ENCODE results near the gene OR7G1.

The OR7G1 gene, protein sequence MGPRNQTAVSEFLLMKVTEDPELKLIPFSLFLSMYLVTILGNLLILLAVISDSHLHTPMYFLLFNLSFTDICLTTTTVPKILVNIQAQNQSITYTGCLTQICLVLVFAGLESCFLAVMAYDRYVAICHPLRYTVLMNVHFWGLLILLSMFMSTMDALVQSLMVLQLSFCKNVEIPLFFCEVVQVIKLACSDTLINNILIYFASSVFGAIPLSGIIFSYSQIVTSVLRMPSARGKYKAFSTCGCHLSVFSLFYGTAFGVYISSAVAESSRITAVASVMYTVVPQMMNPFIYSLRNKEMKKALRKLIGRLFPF

DNA sequence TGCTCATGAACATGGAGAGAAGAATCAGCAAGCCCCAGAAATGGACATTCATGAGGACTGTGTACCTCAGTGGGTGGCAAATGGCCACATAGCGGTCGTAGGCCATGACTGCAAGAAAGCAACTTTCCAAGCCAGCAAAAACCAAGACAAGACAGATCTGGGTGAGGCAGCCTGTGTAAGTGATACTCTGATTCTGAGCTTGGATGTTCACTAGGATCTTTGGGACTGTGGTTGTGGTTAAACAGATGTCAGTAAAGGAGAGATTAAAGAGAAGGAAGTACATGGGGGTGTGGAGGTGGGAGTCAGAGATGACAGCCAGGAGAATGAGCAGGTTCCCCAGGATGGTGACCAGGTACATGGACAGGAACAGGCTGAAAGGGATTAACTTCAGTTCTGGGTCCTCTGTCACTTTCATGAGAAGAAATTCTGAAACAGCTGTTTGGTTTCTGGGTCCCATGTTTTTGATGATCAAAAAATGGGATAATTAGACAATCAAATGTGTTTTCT, at the start of gene OR7G1:
Gene OR7G1, minus strand, starts transcription at position 457 of the 507 bp plus-strand sequence. Its CDS starts 0 bp downstream, at position 457.
- DNase-seq: no peak

DNA sequence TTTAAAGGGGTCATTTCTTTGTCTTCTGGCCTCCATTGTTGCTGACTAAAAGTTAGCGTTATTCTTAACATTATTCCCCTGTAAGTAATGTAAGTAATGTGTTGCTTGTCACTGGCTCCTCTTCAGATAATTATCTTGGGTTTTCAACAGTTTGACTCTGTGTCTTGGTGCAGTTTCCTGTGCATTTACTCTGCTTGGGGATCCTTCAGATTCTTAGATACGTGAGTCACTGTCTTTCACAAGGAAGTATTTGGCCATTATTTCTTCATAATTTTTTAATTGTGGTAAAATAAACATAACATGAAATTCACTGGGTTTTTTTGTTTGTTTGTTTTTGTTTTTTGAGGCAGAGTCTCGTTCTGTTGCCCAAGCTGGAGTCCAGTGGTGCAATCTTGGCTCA, 49.7 kb upstream of the OR7G1 start:
- no peak for DNase-seq

DNA sequence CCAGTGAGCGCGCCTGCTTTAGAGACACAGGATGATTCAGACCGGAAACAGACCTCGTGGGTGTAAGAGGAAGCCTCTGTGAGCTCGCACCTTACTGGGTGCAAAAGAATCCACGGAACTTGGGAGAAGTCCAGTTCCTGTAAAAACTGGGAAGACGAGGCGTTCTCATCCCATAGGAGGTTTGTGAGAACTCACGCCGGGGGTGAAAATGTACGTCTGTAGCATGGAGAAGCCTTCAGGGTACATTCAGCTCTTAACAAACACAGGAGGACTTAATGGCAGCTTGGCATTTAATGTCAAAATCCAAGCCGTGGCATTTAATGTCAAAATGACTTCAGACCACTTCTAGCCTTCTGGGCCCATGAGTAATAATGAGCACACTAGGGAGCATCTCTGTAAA, 45.9 kb upstream of the OR7G1 start:
- no peak for DNase-seq

DNA sequence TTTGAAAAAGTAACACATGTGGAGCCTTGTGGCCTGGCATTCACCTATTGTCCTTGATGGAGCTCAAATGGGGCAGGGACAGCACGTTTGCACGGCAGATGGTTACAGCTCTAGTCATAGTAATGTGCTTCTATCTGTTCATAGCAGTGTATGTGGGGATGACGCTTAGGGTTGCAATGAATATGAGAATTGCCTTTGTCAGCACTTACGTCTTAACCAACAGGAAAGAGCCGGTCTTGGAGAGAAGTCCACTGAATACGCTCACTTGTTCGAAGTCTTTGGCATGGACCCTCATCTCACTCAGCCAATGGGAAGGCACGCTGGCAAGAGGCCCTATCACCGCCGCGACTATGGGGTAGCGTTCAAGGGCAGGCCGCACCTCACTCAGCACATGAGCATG, 44.3 kb upstream of the OR7G1 start:
- DNase-seq: no peak

DNA sequence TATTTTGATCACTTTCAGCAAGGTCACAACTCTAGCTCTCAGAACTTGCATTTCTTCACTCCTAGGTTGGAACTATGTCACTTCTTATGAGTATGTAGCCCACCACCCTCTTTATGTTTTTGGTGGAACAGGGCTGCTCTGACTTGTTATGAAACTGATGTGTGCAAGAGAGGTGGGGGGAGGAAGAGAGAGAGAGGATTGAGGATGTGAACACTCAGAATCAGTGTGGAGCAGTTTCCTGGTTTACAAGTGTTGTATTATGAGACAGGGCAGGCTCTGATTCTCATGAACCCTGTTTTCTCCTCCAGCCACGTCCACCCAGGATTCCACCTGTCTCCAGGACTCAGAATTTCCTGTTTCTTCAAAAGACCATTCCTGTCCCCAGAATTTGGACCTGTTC, 40.7 kb upstream of the OR7G1 start:
- no peak for DNase-seq

DNA sequence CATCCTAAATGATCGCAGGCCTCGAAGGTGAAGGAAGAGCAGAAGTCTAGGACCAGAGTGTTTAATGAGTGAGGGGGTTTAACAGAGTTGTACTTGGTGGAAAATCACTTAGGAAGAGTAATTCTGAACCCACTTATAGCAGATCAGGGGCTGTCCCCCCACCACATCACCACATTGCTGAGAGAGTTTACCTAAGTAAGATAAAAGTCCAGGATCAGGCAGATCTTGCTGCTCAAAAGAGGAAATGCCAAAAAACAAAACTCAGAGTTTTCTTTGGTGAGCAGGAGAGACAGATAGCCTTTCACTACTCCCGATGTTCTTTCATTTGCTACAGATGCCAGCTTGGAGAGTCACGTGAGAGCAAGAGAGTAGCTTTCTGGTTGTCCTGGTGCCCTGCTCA, 40.0 kb upstream of the OR7G1 start:
- no peak for DNase-seq

DNA sequence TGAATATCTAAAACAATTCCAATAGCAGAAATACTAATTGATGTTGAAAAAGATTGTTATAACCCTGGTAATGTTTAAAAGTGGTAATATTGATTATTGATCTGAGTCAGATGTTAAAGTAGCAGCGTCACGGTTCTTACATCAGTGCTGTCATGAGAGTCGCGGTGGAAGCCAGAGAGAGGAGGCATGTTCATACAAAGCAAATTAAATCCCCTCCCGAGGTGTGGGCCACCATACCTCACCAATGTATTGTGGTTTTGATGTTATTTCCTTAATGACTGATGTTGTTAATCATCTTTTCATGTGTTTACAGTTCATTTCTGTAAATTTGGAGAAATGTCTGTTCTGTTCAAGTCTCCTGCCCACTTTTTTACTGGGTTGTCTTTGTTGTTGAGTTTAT, 35.8 kb upstream of the OR7G1 start:
- DNase-seq: no peak

DNA sequence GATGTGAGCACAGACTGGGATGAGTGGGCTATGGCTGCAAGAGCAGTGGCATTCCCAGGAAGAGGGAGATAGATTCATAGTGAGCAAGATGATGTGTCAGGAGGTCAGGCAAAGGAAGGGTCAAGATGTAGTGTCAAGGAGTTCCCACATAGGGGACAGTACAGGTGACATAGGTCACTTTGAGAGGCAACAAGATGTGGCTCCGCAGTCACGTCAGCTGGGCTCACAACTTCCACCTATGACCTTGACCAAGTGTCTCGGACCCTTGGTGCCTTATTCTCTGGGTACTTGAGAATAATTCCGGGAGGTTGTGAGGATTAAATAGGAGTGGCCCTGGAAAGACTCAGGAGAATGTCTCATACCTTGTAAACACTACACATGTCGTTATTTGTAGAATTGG, 35.1 kb upstream of the OR7G1 start:
- no peak for DNase-seq

DNA sequence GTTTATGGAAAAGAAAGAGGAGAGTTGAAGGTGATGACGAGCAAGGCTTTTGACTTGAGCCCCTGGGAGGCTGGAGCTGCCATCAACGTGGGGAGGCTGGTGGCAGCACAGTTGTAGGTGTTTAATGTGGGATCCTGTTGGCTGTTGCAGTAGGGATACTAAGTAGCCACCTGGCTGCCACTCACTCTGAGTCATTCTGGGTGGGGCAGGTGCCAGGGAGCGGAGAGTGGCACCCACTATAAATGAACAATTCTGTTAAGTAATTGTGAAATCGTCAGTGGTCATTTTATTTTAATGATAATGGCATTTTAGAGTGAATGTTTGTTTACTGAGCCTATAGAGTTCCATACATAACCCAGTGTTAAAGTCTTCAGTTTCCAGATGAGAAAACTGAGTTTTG, 34.4 kb upstream of the OR7G1 start:
- no peak for DNase-seq

DNA sequence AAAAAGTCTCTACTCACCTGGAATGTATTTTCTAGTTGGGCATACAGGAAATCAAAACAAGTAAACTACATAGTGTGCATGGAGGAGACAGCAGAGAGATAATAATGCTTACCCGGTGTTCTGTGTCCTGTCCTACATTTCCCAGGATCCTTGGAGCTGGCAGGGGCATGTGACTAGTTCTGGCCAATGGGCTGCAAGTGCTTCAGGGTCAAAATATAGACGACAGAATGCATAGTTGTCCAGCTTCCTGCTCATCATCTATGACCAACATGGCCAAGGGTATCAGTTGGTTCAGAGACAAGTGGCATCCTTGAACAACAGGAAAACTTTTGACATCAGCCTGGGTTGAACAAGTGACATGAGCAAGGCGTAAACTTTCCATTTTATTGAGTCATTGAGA, 33.1 kb upstream of the OR7G1 start:
- no peak for DNase-seq

DNA sequence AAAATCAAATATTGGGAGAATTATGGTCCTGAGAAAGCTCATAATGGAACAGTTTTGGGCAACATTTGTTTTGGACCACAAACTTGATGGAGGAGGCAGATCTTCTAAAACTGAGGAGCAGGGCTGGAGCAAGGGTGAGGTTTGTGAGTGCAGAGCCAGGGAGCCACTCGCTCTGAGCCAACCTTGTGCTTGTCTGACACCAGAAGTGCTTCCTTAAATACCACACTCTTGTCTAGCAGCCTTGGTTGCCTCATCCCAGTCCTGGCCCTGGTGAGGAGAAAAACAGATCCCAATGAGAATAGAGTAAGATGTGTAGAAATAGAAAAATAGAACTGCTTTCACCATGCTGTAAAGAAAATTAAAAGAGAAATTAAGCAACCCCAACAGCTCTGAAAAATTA, 31.3 kb upstream of the OR7G1 start:
- no peak for DNase-seq

DNA sequence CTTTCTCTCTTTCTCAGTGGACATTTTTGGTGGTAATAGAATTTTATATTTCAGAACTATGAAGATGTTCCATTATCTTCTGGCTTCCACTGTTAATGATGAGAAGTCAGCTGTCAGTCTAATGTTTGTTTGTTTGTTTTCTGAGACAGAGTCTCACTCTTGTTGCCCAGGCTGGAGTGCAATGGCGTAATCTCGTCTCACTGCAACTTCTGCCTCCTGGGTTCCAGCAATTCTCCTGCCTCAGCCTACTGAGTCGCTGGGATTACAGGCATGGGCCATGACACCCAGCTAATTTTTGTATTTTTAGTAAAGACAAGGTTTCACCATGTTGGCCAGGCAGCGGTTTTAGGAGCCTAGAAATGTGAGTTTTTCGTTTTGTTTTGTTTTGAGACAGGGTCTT, 29.4 kb upstream of the OR7G1 start:
- DNase-seq: no peak

DNA sequence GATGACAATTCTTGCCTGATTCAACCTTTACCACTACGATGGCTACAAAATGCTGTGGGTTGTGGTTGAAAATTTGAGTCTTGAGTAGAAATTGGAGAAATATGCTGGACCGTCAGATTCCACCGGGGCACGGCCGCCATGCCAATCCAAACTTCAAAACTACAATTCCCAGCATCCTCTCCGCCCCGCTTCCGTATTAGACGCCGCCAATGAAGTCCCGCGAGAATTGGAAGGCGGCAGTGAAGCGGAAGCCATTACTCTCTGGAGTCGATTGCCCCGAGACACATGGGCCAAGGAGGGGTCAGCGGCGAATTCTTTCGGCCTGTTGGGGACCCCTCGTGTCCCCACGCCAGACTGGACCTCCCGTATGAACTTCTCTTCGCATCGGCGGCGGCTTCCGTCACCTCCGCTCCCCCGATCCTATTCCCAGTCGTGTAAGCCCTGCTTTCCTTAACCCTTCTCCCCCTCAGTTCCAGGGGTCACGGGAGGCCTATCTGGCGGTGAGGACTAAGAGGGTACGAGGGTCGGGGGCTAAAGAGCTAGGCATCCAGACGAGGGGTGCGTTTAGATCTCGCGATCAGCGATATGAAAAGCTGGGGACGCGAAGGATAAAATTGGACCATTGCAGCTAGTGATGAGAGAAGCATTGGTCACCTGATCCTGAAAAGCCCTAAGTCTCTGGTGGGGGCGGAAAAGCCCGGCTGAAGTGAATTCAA, 24.8 kb upstream of the OR7G1 start, which contains the start of gene ZNF317:
Gene ZNF317, plus strand, starts transcription at position 239 of the 716 bp plus-strand sequence. CDS start 15,620 bp downstream, outside the sequence.
- DNase-seq: peak; percentile 86

DNA sequence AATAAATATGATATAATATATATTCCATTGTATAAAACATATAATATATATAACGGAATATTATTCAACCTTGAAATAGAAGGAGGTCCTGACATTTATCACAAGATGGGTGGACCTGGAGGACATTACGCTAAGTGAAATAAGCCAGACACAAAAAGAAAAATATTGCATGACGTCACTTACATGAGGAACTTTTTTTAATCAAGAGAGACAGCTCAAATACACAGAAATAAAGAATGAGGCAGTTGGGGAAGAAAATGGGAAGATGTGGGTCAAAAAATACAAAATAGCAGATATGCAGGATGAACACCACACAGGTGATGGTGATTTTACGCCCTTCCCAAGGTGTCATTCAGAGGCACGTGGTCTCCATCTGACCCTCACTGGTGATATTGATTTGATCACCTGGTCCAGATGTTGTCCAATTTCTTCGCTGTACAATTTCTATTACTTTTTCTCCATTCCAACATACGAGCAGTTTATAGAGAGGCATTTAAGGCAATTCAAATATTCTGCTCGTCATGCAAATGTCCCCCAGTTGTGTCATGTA, 24.1 kb upstream of the OR7G1 start:
- DNase-seq: no peak

DNA sequence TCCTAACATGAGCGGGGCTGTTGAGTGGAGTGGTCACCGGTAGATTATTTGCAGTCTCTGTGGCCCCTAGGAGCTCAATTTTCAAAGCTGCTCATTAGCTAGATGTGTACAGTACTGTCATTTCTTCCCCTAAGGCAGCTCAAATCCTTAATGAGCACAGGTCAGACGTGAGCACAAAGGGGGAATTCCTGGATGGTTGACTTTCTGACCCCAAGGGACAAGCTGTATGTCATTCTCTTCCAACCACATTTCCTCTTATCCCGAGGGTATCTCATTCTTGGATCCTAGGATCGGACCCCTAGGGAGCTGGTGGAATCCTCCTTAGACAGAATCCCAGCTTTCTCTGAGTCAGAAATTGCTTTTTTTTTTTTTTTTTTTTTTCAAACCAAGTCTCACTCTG, 16.9 kb upstream of the OR7G1 start:
- no peak for DNase-seq

DNA sequence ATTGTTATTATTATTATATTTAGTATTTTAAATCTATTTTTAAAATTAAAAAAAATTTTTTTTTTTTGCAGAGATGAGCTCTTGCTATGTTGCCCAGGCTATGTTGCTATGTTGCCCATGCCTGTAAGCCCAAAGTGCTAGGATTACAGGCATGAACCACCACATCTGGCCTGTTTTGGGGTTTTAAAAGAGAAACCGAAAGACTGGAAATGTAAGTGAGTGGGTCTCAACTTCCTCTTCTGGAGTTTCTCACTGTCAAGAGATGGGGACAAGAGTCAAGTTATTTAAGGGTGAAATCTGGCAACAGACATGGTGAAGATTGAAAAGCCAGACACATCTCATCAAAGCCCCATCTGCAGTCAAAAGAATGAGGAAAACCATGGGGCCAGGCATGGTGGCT, 15.4 kb upstream of the OR7G1 start:
- DNase-seq: no peak

DNA sequence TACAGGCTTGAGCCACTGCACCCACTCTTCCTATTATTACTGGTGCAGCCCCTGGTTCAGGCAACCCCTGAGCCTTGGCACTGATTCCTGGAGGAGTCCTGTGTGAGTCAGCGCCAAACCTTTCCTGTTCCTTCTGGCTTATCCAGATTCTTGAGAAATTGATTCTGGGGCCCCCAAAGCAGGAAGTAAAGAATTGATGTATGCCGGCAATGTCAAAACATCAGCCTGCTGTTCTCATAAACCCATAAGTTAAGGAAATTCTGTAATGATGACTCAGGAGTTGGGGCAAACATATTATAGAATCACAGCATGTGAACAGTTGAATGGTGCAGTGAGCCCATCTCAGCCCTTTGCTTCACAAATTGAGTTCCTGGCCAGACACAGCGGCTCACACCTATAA, 12.6 kb upstream of the OR7G1 start:
- no peak for DNase-seq

DNA sequence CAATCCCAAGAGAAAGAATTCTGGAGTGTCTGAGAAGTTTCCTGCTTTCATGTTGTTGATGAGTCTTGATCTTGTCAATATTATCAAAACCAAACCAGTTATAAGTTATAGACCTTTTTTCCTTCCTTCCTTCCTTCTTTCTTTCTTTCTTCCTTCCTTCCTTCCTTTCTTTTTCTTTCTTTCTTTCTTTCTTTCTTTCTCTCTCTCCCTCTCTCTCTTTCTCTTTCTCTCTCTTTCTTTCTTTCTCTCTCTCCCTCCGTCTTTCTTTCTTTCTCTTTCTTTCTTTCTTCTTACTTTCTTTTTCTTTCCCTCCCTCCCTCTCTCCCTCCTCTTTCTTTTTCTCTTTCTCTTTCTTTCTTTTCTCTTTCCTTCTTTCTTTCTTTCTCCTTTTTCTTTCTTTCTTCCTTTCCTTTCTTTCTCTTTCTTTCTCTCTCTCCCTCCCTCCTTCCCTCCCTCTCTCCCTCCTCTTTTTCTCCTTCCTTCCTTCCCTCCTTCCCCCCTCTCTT, 11.4 kb upstream of the OR7G1 start, which contains the start of gene OR7G3:
Gene OR7G3, minus strand, starts transcription at position 51 of the 506 bp plus-strand sequence. Its CDS starts 0 bp downstream, at position 51.
- DNase-seq: no peak

DNA sequence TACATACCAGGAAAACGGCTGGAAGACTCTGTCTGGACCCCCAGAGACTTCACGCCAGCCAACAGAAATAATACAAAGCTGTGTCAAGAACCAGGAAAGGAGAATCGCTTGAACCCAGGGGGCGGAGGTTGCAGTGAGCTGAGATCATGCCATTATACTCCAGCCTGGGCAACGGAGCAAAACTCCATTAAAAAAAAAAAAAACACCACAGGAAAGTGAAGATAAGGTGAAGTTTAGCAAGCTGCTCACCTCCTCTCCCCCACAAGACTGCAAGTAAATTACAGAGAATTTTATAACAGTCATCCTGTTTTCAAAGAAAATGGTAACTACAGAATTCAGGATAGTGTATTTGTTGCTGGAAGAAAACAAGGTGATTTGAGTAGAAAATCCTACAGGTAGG, 984 bp upstream of the OR7G1 start:
- DNase-seq: no peak

DNA sequence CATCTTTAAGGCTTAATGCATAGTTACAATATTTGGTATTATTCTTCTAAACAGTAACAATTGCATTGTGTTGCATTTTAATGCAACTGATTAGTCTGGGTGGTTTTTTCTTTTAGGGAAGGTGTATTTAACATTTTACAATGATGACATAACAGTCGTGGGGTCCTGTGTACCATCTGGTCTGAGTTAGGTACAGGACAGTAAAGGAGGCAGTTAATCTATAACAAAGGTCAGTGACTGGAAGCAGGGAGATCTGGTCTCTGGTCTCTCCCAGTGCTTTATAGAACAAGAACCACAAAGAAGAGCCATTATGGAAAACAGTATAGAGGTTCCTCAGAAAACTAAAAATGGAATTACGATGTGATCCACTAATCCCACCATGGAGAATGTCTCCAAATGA, 5.6 kb downstream of the OR7G1 start:
- DNase-seq: no peak

DNA sequence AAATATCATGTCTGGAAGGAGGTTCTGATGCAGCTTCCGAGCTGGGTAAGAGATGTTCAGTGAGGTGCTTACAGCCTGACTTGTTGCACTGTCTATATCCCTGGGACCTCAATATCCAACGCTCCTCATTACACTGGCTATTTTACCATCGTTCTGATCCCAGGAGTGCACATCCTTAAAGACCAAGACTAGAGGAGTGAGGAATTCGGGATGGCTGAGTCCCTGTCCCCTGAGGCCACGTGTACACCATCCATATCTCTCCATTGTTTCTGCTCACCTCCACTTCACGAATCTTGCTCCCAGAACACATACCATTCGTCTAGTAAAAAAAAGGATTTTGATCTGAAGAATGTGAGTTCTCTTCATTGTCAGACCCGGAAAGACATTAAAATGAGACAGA, 8.2 kb downstream of the OR7G1 start, which contains the start of gene OR7G2:
Gene OR7G2, minus strand, starts transcription at position 101 of the 400 bp plus-strand sequence. CDS start 4,232 bp downstream, outside the sequence.
- DNase-seq: no peak

DNA sequence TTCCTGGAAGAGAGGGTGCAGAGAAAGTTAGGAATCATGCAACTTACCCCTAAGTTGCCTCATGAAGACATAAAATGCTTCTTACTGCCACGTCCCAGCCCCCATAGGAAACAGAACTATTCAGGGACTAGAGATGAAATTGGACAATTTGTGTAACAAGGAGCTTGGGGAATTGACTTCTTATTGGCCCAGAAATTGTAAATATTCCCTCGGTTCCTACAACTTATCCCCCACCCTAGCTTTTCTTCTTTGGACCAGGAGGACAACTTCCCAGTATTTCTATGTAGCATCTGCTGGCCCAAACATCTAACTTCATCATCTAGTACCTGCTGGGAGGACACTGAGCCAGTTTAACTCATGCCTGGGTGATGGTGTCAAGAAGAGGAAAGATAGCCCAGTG, 28.8 kb downstream of the OR7G1 start, which contains the start of gene OR1M1:
Gene OR1M1, plus strand, starts transcription at position 301 of the 400 bp plus-strand sequence. CDS start 6,184 bp downstream, outside the sequence.
- DNase-seq: no peak

DNA sequence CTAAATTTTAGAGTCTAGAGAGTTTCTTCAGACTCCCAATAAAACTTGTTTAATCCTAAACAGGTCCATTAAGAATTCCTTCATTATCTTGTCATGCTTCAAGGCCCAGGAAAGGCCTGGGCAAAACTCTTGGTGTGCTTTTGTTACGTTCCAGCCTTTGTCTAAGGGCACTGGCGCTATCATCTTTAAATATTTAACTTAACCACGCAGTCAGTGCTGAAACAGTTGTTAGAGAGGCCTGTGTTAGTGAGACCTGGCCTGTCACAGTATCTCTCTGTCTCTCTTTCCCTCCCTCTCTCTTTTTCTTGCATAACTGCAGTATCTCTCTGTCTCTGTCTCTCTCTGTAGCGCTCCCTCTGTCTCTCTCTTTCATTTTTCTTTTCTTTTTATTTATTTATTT, 36.9 kb downstream of the OR7G1 start:
- DNase-seq: no peak
